ENCODE measurements around the gene MIX23.

Gene MIX23

GRCh38 chr3:122343654-122344053, 39.4 kb downstream of the MIX23 start:
- no peak for DNase-seq

DNA sequence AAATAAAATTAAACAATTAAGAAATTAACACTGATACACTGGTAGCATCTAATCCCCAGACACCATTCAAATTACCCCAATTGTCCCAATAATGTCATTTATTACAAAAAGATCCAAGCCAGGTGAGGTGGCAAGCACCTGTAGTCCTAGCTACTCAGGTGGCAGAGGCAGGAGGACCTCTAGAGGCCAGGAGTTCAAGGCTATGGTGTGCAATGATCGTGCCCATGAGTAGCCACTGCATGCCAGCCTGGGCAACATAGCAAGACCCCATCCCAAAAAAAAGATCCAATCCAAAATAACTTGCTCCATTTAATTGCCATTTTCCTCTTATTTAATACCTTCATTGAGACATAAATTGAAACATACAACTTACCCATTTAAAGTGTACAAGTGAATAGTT, 40.2 kb downstream of the MIX23 start:
- DNase-seq = no peak

GRCh38 chr3:122332551-122332950, 50.5 kb downstream of the MIX23 start:
- no peak for DNase-seq

DNA sequence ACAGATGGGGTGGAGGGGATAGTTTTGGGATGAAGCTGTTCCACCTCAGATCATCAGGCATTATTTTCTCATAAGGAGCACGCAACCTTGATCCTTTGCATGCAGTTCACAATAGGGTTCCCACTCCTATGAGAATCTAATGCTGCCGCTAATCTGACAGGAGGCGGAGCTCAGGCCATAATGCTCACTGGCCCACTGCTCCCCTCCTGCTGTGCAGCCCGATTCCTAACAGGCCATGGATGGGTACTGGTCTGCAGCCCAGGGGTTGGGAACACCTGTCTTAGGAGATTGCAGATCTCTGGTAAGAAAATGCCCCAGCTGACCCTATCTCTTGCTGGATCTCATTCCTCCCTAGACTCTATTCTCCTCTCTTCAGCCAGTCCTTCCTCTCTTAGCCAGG, 51.1 kb downstream of the MIX23 start:
- no peak for DNase-seq

GRCh38 chr3:122325769-122326168, 57.3 kb downstream of the MIX23 start:
- no peak for DNase-seq

DNA sequence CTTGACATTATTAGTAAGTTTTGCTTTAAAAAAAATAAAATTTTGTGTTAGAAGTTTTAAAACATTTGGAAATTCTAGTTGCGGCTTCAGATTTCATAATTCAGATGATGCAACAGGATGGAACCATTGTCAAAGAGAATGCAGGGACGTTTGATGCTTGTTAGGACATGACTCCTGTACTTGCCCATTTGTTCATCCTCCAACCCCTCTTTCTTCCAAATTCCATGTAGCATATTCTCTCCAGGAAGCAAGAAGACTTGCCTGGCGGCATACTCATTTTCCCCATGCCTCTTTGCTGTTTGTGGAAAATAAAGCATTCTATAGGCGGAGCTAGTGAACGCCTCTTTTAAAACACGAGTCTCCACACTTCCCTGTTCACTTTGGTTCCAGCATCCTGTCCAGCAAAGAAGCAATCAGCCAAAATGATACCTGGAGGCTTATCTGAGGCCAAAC, 58.1 kb downstream of the MIX23 start, which contains the start of gene CSTA:
Gene CSTA (plus strand): TSS at position 378 of the 453 bp plus-strand sequence. CDS start 45 bp downstream, at position 423.
- DNase-seq = no peak

GRCh38 chr3:122322095-122323075, 60.6 kb downstream of the MIX23 start:
- DNase-seq = no peak

DNA sequence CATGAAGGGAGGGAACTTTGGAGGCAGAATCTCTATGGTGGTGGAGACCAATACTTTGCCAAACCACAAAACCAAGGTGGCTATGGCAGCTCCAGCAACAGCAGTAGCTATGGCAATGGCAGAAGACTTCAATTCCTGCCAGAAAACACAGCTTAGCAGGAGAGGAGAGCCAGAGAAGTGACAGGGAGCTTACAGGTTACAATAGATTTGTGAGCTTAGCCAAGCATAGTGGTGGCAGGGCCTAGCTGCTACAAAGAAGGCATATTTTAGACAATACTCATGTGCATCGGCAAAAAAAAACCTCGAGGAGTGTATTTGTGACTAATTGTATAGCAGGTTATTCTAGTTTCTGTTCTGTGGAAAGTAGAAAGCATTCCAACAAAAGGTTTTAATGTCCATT, 64.4 kb downstream of the MIX23 start:
- DNase-seq = no peak

- DNase-seq = no peak
Measured at GRCh38 chr3:122316368-122316767, 66.7 kb downstream of the MIX23 start.

GRCh38 chr3:122315619-122316018, 67.4 kb downstream of the MIX23 start:
- no peak for DNase-seq

DNA sequence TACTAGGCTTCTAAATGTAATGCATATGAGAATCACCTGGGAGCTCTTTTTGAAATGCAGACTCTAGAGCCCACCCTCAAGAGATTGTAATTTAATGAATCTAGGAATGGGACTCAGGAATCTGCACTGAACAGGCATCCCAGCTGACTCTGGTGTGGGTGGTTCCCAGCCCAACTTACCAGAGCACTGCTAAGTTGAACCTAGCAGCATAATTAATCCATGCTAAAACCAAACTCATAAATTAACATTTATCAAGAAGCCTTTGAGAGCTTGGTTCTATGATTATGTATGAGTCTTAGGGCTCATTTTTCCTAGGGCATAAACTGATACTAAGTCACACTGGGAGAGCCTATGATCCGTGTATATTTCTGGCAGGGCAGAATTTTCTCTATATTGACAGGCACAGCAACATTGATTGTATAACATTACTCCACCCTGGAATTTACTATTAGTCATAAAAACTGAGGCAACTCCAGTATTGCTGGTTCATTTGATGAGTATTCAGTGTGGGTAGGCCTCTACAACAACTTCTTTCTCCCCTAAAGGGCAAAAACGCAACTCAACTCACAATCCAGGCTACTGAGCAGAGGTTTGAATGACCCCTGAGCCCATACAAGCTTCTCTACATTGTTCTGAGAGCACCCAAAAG, 68.7 kb downstream of the MIX23 start:
- DNase-seq = no peak

- DNase-seq = no peak
Measured at GRCh38 chr3:122313281-122313680, 69.8 kb downstream of the MIX23 start.

DNA sequence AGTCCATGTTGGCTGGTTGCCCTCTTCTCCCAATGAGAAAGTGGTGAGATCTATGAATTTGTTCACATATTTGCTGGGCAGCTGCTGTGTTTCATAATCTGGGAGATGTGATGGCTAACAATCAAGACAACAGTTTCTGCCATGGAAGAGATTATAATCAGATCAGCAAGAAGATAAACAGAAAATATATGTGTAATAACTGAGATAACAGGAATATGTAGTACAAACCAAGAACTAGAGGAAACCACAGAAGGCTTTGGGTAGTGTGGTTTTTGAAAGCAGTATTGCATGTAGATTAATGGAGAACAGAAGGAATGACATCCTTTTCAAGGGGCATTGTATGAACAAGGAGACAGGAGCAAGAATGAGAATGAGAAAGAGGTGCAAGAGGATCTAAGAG, 70.2 kb downstream of the MIX23 start:
- DNase-seq = no peak

DNA sequence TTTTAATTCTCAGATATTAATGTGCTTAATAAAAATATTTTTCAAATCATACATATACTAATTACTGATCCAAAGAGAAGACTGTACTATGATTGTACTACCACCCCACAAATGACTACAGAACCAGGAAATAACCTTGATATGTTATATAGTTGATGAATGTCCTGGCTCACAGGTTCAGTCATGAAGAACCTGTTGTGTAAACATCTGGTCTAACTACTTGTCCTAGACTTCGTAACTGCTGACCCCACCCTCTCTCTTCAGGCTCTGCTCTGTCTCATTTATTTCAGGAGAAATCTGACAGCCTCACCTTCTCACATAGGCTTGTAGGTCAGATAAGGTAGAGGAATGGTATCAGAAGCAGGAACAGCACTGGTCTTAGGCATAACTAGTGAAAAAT, 72.7 kb downstream of the MIX23 start:
- DNase-seq = no peak
